GM11168 (cell line): Measurements from ENCODE around the gene SHPK.

ENCODE experiments used
- in situ Hi-C: fragments of 300-500 bp; cut with MboI; formaldehyde crosslinking; loops from one replicate; pipeline ENCODE4 v1.12.0; 2022; ENCODE audit warnings: low sequenced_read_pairs; ENCODE audit not compliant: unreplicated experiment

The SHPK gene

DNA sequence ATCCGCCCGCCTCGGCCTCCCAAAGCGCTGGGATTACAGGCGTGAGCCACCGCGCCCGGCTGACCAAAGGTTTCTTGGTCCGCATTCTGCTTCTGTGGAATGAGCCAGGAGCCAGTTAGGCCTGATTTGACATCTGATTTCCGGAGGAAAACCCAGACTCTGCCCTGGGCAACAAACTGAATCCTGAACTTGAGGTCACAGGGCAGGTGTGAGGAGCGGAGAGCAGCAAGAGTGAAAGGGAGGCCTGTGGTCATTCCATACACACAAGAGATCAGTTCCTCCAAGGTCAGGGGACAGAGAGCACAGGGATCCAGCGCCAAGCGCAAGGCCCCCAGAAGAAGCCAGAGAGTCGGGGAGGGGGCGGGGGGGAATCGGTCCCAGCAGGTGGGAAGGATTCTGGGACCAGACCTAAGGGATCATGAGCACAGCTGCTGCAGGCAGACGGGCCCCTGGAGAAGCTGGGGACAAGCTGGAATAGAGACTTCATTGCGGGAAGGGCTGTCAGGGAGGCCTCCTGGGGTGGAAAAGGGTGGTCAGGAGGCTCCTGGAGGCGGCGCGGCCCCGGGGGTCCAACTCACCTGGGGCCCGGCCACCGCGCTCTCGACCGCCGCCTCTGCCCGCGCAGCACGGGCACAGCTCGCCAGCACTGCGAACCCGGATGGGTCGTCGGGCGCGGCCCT lies 436 bp downstream of the SHPK start:
- in situ Hi-C loops, result no loop called here

DNA sequence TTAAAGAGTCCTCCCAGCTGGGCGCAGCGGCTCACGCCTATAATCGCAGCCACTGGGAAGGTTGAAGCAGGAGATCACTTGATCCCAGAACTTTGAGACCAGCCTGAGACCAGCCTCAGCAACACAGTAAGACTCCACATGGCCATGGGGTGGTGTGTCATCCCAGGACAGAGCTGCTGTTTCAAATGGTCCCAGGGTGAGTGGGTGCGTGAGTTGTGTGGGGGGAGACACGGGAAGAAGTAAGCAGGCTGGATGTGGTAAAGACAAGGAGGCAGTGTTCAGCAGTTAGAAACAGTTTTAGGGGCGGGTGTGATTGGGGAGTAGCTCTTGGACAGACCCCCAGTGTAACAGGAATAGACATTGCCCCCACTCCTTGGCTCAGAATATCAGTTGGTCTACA lies 3.8 kb downstream of the SHPK start:
- in situ Hi-C loops, result no loop called here

DNA sequence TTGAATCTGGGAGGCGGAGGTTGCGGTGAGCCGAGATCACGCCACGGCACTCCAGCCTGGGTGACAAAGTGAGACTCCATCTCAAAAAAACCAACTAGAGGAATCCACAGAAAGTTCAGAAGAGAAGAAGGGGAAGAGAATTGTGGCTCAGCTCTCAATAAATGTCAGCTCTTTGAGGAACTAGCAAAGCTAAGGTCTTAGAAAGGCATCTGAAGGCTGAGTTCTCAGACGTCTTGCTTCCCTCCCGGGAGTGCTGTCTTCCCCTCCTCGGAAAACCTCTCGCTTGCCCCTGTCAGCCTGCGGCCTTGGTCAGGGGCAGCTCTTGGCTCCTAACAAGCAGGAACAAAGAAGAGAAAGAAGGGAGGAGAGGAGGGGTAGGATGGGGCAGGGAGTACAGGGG lies 5.3 kb downstream of the SHPK start:
- in situ Hi-C loops, result no loop called here

DNA sequence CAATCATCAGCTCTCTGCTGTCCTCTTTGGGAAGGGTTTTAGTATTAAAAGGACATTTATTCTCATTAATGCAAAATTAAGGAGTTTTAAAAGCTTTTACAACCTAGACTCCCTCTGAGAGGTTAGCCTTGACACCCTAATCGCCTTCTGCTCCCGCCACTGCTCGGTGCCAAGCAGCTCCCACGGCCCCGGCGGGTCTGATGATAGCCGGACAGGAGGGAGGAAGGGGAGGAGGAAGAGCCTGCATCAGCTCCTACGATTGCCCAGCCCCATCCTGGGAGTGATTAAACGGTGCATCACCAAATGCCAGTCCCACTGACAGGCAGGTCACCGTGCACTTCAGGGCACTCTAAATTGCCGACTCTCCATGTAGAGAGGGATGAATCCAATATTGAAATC lies 8.3 kb downstream of the SHPK start:
- in situ Hi-C loops, result no loop called here

DNA sequence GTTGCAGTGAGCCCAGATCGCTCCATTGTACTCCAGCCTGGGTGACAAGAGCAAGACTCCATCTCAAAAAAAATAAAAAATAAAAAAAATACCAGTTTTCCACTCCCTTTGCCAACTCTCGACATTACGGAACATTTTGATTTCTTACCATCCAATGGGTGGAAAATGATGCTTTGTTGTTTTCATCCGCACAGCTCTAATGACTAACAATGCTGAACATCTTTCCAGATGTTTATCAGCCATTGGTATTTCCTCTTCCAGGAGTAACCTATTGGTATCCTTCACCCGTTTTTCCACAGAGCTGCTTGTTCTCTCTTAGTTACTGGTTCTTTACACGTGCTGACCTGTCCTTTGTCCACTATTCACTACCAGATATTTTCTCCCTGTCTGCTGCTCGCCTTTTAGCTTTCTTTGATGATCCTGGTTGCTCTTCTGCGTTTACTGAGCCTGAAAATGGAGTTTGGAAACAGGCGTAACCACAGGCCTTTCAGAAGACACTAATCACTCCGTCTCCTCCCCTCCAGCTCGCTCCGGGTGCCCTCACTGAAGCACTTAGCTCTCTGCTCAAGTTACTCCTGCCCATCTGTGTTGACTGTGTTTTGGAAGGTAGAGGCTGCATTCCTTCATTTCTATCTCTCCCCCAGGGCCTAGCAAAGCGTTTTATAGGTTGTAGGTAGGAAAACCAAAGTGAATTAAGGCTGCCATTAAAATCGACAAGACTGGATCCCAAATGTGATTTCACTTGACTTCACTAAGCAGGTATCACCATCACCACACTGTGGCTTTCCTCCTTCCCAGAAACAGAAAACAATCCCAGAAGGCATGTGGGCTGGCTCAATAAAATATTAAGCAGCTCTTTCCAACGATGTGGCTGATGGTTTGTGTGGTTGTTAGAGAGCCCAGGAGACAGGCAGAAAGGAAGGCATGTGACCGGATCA lies 8.9 kb downstream of the SHPK start:
- in situ Hi-C loops, result no loop called here

DNA sequence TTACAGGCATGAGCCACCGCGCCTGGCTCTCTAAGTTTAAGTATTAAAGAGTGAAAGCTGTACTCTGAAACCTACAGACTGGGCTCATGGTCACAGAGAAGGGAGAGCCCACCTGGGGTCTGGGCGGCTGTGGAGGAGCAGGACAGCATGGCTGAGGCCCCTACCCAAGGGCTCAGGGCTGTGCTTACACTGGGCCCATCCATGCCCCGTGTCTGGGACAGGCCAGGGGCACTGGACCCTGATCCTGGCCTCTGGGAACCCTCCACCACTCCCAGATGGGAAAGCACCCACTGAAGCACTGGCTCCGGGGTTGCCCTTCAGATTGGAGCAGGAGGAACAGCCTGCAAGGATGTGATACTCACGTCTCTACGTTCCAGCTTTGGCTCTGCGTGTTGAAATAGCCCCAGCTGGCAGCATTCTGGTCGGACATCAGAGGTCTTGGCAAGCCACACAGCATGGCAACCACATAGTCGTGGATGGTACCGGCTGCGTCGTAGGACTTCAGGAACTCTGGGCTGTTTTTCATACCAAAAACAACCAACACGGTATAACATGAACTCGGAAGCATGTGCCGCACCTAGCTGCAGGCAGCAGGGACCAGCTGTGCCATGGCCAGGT lies 13.0 kb downstream of the SHPK start:
- in situ Hi-C loops, result no loop called here

DNA sequence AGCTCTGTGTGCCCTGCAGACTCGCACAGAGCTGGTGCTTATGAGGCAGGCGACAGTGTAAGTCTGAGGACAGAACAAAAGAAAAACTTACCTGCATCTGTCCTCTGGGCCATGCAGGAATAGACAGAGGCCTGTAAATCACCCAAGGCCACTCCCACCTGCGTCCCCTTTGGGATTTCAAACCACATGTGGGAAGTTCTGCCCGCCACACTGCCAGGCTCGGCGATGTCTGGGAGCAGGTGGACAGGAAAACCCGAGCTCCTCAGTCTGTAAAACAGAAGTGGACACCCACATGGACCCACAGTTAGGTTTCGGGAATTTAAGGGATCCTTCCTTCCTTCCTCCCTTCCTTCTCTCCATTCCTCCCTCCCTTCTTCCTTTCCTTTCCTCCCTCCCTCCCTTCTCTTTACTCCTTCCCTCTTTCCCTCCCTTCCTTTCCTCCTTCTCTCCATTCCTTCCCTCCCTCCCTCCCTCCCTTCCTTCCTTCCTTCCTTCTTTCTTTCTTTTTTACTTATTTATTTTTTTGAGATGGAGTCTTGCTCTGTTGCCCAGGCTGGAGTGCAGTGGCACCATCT lies 14.8 kb downstream of the SHPK start:
- in situ Hi-C loops, result no loop called here

DNA sequence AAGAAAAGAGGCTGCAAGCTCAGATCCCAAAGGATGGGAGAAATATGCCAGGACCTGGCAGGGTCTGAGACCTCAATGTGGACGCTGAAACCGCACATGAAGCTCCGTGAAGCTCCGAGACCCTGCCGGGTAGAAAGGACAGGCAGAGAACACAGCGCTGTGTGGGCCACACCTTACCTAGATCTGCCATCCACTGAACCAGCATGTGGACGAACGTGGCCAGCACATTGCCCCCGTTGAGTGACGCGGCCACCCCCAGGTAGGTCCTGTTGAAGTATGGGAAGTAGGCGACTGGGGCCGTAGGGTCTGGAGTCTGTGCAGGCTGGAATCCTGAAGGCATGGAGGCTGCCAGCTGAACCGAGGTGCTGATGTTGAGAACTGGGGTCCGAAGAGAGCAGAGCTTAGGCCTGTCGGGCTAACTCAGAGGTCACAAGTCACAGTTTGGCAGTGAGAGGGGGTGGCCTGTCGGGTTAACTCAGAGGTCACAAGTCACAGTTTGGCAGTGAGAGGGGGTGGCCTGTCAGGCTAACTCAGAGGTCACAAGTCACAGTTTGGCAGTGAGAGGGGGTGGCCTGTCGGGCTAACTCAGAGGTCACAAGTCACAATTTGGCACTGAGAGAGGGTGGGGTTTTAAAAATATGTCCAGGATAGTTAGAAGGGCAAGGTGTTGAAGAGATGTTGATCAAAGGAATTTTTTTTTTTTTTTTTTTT lies 20.7 kb downstream of the SHPK start:
- in situ Hi-C loops, result no loop called here

DNA sequence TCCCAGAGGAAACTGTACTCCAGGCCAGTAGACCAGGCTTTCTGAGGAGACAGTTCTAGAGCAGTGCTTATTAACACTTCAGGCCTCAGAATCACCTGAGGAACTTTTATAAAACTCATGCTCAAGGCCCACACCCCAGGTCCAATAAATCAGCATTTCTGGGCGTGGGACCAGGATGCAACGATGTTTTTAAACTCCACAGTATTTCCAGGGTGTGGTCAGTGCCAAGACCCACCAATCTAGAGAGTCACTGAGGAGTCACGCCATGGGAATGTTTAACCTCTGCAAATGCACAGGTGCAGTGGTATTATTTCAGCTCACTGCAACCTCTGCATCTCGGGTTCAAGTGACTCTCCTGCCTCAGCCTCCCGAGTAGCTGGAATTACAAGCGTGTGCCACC lies 22.9 kb downstream of the SHPK start:
- in situ Hi-C loops, result no loop called here

DNA sequence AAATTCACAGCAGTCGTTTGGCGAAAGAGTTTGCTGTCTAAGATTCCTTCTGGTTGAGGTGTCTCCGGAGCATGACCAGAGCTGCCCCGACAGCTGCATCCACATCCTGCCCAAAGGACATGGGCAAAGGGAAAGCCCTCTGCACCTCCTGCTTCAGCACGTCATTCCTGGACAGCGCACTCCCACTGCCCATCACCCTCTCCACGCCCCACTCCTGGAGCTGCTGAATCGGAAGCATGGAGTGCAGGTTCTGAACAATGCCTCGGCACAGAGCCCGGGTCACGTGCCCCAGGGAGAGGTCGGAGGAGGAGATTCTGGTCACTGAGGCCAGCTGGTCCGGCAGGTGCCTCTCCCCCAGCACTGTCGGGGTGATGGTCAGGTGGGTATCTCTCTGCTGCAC lies 25.5 kb downstream of the SHPK start:
- in situ Hi-C loops, result no loop called here

DNA sequence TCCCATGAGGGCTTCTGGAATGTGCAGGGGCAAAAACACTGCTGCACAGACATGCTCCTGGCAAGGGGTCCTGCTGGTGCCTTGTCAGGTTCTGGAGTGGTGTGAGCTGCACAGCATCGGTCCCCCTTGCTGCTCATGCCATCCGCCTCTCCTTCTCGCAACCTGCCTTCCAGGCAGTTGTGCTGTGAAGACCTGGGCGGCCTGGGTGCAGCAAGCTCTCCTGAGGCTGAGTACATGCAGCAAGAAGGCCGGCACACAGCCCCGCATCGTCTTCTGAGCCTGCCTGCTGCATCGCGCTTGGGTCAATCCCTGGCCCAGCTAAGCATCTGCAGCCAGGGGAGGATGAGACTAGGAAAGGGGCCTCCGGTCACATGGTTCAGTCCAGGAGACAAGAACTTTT lies 26.4 kb downstream of the SHPK start:
- in situ Hi-C loops, result no loop called here

DNA sequence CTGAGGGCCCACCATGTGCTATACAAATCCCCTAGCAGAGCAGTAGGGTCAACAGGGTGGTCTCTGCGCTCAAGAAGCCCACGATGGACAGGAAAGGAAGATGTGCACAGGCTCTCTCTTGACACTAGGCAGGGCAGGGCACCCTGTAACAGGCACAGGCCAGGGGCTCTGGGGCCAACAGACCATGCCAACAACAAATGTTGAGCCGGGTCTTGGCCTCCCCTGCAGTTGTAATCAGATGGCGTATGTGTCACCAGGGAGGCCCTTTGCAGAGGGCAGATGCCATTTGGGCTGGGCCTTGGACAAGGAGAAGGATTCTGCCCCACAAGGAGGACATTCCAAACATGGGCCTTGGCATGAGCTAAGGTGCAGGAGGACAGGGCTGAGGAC lies 32.2 kb downstream of the SHPK start:
- in situ Hi-C loops, result no loop called here

DNA sequence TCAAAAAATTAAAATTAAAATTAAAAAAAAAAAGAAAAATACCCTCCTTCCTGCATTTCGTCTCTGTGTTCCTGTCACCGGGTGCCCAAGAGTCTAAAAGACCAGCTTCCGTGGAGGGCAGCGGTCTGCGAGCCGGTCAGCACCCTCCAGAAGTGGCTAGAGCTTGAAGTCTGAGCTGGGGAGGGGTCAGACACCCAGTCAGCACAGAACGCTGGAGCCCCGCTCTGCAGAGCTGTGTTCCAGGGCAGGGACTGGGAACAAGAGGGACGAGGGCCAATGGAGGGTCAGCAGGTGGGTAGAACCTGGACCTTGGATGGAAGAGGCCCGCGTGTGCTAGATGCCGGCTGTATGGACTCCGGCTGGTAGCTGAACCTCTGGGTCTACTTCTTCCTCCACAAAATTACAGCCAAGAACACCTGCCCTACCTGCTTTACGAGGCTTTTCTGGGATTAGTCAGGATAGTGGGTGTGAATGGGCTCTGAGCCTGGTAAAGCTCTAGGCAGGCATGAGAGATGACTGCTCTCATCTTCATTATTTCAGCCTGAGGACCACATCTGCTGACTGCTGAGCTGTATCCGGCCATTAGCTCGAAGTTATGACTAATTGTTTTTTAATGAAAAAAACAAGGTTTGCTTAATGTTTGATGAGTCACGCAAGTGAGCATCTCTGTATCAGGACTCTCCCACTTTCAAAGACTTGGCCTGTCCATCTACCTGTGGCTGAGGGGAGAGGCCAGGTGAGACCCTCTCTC lies 32.8 kb downstream of the SHPK start:
- in situ Hi-C loops, result no loop called here

DNA sequence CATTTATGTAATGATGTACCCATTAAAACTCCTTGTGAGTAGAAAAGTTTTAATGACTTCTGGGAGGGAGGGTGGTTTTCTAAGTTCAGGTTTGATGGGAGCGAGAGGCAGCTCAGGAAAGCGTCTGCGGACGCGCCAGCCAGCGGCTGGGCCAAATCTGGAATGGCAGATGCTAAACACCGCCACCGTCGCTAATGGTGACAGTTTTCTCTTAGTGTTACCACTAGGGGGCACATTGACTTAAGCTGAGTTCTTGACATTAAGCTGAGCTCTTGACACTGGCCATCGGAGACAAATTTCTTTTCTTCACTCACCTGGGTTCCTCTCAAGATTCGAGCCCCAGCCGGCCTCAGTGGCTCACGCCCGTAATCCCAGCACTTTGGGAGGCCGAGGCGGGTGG lies 33.6 kb downstream of the SHPK start:
- in situ Hi-C loops, result no loop called here

DNA sequence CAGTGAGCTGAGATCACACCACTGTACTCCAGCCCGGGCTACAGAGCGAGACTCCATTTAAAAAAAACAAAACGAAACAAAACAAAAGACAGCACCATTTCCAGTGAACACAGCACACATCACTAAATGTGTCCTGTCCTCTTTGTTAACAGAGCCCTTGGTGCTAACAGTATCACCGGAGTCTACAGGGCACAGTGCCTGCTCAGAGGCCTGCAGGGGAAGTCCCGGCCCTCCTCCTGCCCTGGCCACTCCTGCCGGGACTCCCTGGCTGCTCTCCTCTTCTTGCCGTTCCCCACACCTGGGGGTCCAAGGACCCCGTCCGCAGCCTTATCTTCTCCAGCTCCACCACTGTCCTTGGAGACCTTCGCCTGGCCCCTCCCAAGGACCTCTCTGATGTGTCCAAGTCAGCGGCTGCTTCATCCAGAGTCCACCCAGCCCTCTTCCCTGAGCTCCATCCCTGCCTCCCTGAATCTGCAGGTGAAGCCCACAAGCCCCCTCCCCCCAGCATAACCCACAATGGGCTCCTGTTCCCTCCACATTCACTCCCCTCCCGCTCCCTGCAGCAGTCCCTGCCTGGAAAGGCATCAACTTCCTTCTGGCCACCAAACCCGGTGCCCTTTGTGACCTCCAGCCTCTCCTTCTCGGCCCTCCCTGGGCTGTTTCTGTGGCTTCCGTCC lies 35.4 kb downstream of the SHPK start:
- in situ Hi-C loops, result no loop called here

DNA sequence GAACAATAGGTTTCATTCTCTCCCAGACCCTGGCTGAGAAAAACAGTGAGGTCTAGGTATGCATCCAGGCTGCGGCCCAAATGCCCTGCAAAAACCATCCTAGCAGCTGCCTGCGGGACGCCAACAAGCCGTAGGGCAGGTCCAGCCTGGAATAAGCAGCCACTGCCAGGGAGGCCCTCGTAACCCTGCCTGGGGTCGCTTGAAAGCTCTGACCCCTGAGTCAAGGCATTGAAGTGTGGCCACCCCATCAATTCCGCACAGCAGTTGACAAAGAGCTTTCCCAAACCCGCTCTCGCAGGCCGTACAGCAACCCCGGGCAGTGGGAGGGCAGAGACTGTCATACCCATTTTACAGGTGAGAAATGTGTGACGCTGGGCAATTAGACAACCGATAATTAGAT lies 38.0 kb downstream of the SHPK start:
- in situ Hi-C loops, result no loop called here

DNA sequence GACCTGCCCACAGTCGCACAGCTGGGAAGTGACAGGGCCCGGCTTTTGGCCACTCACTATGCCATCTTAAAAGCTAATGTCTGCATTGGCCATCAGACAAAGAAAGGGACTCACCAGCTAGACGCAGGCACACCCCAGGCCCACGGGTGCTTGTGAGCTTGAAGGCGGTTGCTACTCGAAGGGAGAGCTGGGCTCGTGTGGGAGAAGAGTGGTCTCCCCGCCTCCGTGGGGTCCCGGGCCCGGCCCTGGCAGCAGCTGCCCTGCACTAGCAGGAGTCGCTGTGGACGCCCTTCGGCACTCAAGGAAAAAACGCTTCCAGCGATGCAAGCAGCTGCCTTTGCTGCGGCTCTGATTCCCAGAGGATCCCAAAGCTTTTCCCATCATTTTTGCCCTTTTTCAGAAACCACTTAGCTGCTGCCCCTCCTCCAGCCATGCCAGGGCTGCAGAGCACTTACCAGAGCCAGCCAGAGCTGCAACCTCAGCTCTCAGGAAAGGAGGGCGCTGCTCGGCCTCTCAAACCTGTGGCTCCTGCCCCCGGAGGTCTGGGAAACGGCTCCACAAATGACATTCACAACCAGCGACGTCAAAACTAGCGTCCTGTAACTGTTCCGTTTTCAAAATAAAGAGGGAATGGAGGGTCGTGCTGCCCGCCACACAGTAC lies 39.1 kb downstream of the SHPK start:
- in situ Hi-C loops, result no loop called here

DNA sequence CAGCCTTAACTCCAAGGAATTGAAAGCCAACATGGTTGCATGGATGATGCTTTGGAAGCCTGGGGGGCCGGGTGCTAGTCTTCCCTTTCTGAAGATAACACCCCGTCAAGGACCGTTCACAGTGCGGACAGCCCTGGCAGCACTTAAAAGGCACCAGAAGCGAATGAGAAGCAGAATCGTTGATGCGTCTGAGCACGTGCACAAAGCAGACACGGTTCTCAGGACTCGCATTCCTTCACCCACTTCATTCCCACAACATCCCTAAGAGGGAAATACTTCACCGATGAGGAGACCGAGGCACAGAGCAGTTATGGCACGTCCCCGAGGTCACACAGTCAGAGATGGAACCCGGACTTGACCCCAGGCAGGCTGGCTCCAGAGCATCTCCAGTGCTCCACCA lies 41.1 kb downstream of the SHPK start:
- in situ Hi-C loops, result no loop called here
